HG03139 (cell line): Measurements from ENCODE around the gene MADCAM1.

Experiments used
- ATAC-seq: cut with Tn5 transposase; IDR thresholded peaks from one replicate; pipeline ENCODE4 v1.9.1; 2021; ENCODE audit not compliant: unreplicated experiment

MADCAM1 gene

DNA sequence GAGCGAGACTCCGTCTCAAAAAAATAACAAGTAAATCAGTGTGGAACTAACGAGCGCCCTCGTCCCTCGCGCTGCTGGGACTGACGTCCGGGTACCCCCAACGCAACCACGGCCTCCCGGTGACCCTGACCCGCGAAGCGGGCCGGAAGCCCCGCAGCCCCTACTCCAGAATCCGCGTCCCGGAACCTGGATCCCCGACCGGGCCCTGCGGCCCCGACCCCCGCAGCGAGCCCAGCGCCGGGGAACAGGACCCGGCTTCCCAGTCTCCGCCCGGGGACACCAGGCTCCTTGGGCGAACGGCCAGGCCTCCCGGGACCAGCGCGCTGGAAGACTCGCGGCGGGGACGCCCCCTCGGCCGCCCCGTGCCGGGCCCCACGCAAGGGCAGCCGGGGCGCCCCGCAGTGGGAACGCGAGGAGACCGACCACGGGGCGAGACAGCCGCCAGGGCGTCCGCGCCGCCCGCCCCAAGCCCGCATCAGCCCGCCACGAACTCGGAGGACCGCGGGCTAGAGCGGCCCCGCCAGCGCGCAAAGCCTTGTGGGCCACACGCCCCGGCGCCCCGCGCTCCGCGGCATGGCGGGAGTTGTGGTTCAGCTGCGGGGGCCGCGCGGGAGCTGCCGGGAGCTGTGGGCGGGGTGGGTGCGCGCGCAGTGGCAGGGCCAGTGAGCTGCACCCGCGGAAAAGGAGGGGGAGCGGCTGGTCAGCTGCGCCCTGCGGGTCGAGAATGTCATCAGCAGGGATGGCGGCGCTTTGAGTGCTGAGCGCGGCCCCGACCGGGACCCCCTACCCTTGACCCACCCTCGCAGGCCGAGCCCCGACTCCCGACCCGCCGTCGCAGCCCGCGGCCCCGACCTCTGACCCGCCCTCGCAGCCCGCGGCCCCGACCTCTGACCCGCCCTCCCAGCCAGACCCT, 7.5 kb upstream of the MADCAM1 start:
- ATAC-seq = peak; percentile 78

DNA sequence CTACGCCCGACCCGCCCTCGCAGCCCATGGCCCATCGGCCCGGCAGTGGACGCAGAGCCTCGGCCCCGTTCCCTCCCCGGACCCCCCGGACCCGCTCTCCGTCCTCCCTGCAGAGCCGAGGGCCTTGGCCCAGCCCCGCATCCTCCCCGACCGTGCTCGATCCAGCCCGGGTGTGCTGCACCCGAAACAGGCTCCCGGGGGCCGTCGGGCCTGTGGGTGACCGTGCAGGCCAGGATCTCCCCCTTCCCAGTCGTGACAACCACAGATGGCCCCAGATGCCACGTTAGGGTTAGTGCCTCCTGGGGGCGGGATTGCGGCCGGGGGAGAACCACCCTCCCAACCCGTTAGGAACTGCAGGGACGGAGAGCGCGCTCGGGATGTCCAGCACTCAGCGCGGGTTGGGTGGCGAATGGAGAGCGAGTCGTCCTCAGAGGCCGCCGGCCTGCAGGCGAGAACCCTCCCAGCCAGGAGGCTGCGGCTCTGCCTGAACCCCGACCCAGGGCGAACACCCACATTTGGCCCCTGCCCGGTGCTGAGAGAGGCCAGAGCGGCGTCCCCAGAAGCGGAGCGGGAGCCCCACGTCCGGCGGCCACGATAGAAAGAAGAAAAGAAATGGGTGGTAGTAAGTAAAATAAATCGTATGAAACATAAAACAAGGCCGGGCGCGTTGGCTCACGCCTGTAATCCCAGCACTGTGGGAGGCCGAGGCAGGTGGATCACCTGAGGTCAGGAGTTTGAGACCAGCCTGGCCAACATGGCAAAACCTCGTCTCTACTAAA, 6.7 kb upstream of the MADCAM1 start:
- ATAC-seq = peak; percentile 22

DNA sequence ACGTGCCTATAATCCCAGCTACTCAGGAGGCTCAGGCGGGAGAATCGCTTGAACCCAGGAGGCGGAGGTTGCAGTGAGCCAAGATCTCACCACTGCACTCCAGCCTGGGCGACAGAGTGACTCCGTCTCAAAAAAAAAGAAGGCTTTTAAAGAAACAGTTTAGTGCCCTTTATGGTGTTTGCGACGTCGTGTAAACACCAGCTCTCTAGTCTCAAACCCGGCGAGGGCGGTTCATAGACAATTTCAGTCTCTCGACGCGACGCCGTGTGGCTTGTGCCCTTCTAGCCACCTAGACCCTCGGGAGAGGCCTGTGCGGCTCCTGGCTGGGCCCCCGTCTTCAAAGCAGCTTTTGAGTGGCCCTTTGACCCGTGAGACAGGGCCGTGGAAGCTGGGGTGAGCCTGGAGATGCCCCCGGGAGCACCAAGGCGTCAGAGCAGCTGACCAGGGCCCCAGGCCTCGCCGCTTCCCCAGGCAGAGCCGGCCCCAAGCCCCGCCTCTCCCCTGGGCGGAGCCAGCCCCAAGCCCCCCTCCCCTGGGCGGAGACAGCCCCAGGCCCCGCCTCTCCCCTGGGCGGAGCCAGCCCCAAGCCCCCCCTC, 5.0 kb upstream of the MADCAM1 start:
- ATAC-seq = no peak

DNA sequence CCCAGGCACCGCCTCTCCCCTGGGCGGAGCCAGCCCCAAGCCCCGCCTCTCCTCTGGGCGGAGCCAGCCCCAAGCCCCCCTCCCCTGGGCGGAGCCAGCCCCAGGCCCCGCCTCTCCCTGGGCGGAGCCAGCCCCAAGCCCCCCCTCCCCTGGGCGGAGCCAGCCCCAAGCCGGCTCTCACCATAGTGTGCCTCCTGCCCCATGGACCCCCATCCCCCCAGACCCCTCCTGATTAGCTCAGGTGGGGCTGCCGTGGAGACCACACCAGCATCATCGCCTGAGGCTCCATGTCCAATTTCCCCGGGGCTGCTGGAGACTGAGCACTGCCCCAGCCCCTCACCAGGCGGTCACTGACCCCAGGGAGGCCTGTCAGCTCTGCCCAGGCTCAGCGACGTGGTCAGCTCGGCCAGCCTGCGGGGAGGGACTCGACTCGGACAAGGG, 4.2 kb upstream of the MADCAM1 start:
- no peak for ATAC-seq

DNA sequence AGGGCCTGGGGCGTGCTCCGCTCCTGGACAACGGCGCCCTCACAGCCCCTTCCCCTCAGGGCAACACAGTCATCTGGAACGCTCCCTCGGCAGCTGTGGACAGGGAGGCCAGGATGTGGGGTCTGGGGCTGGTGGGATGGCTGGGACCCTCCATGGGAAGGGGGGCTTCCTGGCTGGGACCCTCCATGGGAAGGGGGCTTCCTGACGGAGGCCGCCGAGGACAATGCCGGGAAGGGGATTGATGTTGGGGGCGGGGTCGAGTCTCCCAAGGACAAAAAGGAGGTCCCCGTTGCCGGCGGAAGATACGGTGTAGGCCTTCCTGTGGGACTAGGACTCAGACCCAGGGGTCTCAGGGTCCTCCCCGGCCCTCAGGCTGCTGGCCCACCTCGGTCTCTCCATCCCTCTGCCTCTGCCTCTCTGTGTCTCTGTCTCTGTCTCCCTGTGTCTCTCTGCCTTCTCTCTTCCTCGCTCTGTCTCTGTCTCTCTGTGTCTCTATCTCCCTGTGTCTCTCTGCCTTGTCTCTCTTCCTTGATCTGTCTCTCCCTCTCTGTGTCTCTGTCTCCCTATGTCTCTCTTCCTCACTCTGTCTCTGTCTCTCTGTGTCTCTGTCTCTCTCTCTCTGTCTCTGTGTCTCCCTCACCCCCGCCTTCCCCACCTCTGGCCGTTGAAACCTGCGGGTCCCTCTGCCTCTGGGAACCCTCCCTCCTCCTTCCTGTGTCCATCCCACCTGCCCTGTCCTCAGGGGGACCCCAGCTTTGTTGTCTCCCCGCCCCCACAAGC, 2.7 kb upstream of the MADCAM1 start:
- no peak for ATAC-seq

DNA sequence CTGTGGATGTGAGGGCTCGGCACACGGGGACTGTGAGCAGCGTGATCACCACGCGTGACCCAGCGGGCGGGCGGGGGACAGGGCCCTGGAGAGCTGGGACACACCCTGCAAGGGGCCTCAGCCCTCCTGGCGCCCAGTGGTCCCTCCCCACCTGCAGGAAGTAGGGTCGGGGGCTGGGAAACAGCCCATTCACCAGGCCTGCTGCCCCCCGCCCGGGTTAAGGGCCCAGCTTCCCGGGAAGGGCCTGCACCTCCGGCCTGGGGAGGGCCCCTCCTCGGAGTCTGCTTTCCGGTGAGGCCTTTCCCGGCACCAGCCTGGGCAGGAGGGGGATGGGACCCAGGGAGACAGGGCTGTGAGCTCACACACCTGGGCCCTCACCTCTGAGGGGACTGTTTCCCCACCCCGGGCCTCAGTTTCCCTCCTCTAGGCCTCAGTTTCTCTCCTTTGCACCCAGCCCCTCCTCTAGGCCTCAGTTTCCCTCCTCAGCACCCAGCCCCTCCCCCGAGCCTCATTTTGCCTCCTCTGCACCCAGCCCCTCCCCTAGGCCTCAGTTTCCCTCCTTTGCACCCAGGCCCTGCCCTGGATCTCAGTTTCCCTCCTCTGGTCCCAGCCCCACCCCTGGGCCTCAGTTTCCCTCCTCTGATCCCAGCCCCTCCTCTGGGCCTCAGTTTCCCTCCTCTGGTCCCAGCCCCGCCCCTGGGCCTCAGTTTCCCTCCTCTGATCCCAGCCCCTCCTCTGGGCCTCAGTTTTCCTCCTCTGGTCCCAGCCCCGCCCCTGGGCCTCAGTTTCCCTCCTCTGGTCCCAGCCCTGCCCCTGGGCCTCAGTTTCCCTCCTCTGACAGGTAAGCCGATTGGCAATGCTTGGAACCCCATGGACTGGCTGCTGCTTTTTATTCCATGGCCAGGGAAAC, 1.9 kb upstream of the MADCAM1 start:
- no peak for ATAC-seq

DNA sequence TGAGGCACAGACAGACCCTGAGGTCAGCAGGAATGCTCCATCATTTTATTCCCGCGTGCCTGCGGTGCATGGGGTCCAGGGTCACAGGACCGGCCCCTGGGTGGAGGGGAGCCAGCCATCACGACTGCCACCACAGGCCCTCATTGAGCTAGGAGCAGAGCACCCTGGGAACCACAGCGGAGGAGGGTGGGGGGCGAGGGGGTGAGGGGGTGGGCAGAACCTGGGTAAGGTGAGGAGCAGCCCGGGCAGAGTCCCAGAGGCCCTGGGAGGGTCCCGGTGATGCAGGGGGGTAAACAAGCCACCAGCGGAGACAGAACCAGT, 1.2 kb upstream of the MADCAM1 start:
- ATAC-seq = no peak

DNA sequence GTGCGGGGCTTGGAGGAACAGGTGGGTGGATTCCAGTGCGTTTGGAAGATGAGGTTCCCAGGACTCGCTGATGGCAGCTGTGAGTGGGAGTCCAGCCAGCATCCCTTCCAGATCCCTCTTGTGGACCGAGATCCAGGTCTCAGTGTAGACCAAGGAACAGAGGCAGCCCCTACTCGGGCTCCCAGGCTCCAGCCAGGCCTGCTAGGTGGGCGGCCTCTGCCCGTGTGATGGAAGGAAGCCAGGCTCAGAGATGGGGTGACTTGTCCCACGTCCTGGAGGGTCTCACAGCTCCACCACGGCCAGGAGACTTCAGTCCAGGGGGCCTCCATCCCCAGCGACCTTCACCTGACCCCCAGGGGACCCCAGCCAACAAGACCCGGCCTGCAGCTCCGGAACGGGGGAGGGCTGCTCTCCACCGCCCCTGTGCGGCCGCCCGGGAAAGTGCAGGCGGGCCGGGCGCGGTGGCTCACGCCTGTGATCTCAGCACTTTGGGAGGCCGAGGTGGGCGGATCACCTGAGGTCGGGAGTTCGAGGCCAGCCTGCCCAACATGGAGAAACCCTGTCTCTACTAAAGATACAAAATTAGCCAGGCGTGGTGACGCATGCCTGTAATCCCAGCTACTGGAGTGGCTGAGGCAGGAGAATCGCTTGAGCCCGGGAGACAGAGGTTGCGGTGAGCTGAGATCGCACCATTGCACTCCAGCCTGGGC, 729 bp upstream of the MADCAM1 start:
- no peak for ATAC-seq

DNA sequence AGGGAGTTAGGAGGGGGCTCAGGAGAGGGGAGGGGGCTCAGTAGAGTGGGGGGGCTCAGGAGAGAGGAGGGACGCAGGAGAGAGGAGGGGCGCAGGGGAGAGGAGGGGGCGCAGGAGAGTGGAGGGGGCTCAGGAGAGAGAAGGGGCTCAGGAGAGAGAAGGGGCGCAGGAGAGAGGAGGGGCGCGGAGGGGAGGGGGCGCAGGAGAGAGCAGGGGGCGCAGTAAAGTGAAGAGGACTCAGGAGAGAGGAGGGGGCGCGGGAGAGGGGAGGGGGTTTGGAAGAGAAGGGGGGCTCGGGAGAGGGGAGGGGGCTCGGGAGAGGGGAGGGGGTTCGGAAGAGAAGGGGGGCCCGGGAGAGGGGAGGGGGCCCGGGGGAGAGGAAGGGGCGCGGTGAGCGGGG, 700 bp downstream of the MADCAM1 start:
- no peak for ATAC-seq

DNA sequence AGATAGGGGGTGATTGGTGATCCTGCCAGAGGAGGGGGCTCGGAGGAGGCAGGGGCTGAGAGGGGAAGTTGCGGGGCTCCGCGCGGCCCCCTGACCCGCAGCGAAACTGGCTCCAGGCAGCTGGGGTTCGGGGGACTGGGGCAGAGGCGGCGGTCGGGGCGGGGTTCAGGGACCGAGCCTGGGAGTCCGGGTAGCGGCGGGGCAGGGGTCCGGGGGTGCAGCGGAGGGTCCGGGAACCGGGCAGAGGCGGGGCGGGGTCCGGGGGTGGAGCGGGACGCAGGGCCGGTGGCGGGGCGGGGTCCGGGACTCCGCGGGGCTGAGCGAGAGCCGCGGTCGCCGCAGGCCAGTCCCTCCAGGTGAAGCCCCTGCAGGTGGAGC, 1.2 kb downstream of the MADCAM1 start:
- no peak for ATAC-seq

DNA sequence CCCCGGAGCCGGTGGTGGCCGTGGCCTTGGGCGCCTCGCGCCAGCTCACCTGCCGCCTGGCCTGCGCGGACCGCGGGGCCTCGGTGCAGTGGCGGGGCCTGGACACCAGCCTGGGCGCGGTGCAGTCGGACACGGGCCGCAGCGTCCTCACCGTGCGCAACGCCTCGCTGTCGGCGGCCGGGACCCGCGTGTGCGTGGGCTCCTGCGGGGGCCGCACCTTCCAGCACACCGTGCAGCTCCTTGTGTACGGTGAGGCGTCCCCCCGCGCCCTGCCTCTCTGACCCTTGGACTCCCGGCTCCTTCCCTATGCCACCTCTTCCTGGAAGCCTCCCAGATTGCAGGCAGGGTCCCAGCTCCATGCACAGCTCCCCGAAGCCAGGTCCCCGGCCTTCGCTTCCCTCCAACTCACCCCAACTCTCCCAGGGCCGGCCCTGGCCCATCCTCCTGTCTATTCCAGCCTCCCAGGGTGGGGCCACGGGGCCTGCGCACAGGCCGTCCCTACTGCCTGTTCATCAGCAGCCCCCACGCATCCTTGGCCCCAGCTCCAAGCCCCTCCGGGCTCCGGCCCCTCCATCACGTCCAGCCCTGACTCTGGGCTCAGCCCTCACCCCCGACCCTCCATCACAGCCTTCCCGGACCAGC, 1.7 kb downstream of the MADCAM1 start:
- no peak for ATAC-seq

DNA sequence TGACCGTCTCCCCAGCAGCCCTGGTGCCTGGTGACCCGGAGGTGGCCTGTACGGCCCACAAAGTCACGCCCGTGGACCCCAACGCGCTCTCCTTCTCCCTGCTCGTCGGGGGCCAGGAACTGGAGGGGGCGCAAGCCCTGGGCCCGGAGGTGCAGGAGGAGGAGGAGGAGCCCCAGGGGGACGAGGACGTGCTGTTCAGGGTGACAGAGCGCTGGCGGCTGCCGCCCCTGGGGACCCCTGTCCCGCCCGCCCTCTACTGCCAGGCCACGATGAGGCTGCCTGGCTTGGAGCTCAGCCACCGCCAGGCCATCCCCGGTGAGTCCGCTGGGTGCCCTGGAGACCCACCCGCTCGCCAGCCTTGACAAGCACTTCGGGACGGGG, 2.2 kb downstream of the MADCAM1 start:
- no peak for ATAC-seq

DNA sequence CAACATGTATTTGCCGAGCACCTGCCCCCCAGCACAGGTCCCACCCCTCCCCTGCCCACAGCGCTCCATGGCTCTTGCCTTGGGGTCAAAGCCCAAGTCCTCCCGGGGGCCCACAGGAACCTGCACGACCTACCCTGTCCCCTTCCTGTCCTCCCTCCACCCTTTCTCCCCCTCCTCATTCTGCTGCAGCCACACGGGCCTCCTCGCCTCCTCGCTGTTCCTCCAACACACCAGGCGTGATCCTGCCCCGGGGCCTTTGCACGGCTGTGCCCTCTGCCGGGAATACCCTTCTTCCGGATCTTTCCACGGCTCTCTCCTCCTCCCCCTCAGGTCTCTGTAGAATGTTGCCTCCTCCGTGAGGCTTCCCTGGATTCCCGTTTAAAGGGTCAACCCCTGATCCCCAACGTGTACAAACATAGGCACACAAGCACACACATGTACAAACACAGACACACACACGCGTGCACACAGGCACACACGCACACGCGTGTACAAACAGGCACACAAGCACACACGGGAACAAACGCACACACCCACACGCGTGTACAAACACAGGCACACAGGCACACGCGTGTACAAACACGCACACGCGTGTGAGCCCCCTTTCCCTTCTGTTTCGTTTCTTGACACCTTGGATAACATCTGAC, 2.8 kb downstream of the MADCAM1 start:
- no peak for ATAC-seq

DNA sequence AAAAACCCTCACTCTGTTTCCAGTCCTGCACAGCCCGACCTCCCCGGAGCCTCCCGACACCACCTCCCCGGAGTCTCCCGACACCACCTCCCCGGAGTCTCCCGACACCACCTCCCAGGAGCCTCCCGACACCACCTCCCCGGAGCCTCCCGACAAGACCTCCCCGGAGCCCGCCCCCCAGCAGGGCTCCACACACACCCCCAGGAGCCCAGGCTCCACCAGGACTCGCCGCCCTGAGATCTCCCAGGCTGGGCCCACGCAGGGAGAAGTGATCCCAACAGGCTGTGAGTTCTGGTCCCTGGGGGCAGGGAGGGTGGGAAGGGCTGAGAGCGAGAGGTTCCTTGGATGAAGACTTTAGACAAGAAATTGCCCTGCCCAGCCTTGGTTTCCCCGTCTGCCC, 5.4 kb downstream of the MADCAM1 start:
- ATAC-seq = no peak

DNA sequence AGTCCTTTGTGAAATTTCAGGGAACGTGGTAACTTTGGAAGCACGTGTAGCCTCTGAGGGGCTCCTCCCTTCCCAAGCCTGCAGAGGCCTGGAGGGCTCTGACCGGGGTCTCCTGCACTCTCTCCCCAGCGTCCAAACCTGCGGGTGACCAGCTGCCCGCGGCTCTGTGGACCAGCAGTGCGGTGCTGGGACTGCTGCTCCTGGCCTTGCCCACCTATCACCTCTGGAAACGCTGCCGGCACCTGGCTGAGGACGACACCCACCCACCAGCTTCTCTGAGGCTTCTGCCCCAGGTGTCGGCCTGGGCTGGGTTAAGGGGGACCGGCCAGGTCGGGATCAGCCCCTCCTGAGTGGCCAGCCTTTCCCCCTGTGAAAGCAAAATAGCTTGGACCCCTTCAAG, 8.3 kb downstream of the MADCAM1 start:
- ATAC-seq = no peak

DNA sequence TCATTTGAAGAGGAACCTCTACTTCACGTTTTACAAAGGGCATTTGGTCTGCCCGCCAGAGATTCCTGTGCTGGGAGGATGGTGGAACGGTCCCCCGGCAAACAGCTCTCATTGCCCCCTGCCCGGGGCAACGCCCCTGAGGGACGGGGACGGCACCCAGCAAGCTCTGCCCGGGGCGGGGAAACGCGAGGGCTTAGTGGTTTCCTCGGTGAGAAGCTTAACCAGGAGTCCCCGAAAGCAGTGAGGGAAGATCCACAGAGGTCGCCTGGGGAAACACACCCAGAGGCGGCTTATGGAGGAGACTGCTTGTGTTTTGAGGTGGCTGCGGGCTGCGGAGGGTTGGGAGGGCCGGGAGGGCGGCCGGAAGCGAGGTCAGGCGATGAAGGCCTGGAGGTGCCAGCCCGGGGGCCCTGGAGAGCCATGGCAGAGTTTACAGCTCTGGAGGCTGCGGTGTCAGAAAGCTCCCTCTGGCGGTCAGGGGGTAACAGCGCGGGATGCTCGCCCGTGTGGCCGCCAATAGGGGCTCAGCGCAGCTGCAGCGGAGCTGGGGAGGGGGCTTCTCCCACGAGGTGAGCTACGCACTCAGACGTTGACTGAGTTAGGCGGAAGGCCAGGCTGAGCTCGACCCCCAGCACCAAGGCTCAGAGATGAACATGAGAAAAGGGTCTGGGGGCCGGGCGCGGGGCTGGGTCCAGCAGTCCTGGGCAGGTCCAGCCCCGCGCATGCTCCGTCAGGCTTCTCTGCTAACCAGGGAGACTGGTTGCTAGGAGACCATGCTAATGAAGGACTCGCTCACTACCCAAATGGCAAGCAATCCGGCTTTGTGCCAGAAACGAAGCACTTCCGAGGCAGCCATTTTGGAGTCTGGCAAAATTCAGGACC, 10.4 kb downstream of the MADCAM1 start:
- ATAC-seq = peak; percentile 59
